Chondrocyte (in vitro differentiated cells): ENCODE results near the gene TOM1L2. TPM values are rescaled to one million over a fixed set of nuclear protein-coding genes. Genes with fewer than 3 reads are reported as not detected.

Experiments
- DNase-seq: peaks from one replicate; pipeline ENCODE4 v3.0.0; 2021; ENCODE audit warnings: mixed read lengths, low spot score
- H3K27ac Mint-ChIP-seq: one replicate; pipeline ENCODE4 v1.8.0; 2021; ENCODE audit warnings: mild to moderate bottlenecking, moderate library complexity, mixed read lengths; ENCODE audit not compliant: unreplicated experiment
- H3K27me3 Mint-ChIP-seq: 2 replicates; pipeline ENCODE4 v1.8.0; 2021; ENCODE audit warnings: low read depth, mixed read lengths
- H3K36me3 Mint-ChIP-seq: 2 replicates; pipeline ENCODE4 v1.8.0; 2021; ENCODE audit warnings: low read depth, mixed read lengths
- H3K4me1 Mint-ChIP-seq: 2 replicates; pipeline ENCODE4 v1.8.0; 2021; ENCODE audit warnings: low read depth, mild to moderate bottlenecking, mixed read lengths
- H3K4me3 Mint-ChIP-seq: one replicate; pipeline ENCODE4 v1.8.0; 2021; ENCODE audit warnings: mild to moderate bottlenecking, moderate library complexity, mixed read lengths; ENCODE audit not compliant: unreplicated experiment
- H3K9me3 Mint-ChIP-seq: 2 replicates; pipeline ENCODE4 v1.8.0; 2021; ENCODE audit warnings: low read depth, mixed read lengths
- total RNA-seq: library from RNA; stranded (reverse); gene quantifications from 3 replicates; pipeline ENCODE4 v1.2.1, GENCODE V29; 2021
- TF ChIP-seq, protein P1 (sequence below): fragments of 200-600 bp; sonication (generic); IDR thresholded peaks from 2 replicates; pipeline ENCODE4 v1.5.0; 2021; ENCODE audit warnings: antibody characterized with exemption, mild to moderate bottlenecking, moderate library complexity

TOM1L2 gene
- total RNA-seq, 1 donor from 2014 or later: 56.1 TPM

DNA sequence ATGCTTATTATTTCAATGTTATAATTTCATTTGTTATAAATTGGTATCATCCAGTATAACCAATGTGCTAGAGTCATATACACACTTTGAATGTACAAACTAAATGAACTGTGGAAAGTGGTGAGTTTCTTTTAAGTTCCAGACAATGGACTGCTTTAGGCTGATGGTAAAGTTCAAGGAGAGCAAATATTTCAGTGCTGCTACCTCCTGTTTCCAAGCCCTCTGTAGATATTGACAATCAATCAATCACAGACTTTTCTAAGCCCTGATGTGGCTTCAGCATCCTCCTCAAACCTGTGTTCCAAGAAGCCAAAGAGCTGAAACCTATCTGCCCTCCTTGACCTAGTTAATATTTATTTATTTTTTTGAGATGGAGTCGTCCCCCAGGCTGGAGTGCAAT lies 107.2 kb downstream of the TOM1L2 start:
- Mint-ChIP-seq H3K27me3 (no peaks in the 10 kb centered on the region), H3K27ac (no peak overlapping the region), H3K36me3 (peaks cover 16% of the 10 kb centered on the region), H3K9me3 (no peaks in the 10 kb centered on the region), H3K4me1 (peaks cover 4% of the 10 kb centered on the region), H3K4me3 (no peak overlapping the region)
- DNase-seq: no peak
- TF ChIP-seq, protein P1, sequence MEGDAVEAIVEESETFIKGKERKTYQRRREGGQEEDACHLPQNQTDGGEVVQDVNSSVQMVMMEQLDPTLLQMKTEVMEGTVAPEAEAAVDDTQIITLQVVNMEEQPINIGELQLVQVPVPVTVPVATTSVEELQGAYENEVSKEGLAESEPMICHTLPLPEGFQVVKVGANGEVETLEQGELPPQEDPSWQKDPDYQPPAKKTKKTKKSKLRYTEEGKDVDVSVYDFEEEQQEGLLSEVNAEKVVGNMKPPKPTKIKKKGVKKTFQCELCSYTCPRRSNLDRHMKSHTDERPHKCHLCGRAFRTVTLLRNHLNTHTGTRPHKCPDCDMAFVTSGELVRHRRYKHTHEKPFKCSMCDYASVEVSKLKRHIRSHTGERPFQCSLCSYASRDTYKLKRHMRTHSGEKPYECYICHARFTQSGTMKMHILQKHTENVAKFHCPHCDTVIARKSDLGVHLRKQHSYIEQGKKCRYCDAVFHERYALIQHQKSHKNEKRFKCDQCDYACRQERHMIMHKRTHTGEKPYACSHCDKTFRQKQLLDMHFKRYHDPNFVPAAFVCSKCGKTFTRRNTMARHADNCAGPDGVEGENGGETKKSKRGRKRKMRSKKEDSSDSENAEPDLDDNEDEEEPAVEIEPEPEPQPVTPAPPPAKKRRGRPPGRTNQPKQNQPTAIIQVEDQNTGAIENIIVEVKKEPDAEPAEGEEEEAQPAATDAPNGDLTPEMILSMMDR: no peak

DNA sequence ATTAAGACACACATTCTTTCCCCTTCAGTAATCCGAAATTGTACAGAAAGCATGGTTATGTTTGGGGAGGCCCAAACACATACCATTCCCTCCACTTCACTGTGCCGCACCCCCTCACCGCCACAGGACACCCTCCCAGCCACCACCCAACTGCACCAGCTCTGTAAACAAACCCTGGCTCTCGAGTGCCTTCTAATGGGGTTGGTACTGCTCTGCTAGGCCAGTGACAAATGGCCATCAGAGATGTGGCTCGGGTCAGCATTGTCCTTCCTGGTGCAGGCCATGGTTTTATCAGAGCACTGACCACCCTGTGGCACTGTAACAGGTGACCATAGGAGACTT lies 111.5 kb downstream of the TOM1L2 start:
- no peak for DNase-seq
- Mint-ChIP-seq H3K36me3 (peaks cover 8% of the 10 kb centered on the region), H3K4me3 (no peak overlapping the region), H3K4me1 (peaks cover 12% of the 10 kb centered on the region), H3K27ac (no peak overlapping the region), H3K9me3 (no peaks in the 10 kb centered on the region), H3K27me3 (no peaks in the 10 kb centered on the region)
- TF ChIP-seq, protein P1: no peak

GRCh38 chr17:17859909-17860765 lies 112.1 kb downstream of the TOM1L2 start:
- H3K27me3 Mint-ChIP-seq: no peaks in the 10 kb centered on the region
- H3K4me3 Mint-ChIP-seq: no peak overlapping the region
- DNase-seq: no peak
- H3K4me1 Mint-ChIP-seq: peaks cover 18% of the 10 kb centered on the region
- TF ChIP-seq, protein P1: peak; percentile 96
- H3K36me3 Mint-ChIP-seq: peaks cover 8% of the 10 kb centered on the region
- H3K9me3 Mint-ChIP-seq: no peaks in the 10 kb centered on the region
- H3K27ac Mint-ChIP-seq: no peak overlapping the region

DNA sequence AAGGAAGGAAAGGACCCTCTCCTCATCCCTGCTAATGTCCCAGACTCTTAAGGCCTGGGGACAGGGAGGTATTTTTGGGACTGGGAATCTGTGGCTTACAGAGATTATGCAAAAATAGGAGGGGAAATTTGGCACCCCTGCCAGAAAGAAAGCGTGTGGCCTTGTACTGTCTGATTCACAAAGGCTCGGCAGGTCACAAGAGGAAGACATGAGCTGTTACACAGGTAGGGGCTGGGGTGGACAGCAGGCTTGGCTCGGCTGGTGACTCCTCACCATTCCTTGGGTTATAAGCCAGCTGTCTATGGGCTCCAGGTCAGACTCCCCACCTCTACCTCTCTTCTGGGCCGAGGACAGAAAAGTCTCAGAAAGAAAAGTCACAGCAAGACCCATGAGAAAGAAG lies 114.7 kb downstream of the TOM1L2 start:
- no peak for DNase-seq
- H3K36me3 Mint-ChIP-seq: peaks cover 2% of the 10 kb centered on the region
- no peaks in the 10 kb centered on the region for H3K9me3 Mint-ChIP-seq
- TF ChIP-seq, protein P1: no peak
- H3K27ac Mint-ChIP-seq: no peak overlapping the region
- H3K4me1 Mint-ChIP-seq: peaks cover 37% of the 10 kb centered on the region
- no peak overlapping the region for H3K4me3 Mint-ChIP-seq
- no peaks in the 10 kb centered on the region for H3K27me3 Mint-ChIP-seq

- no peak overlapping the region for H3K4me3 Mint-ChIP-seq
- H3K9me3 Mint-ChIP-seq: no peaks in the 10 kb centered on the region
- no peak overlapping the region for H3K27ac Mint-ChIP-seq
- peaks cover 2% of the 10 kb centered on the region for H3K36me3 Mint-ChIP-seq
- TF ChIP-seq, protein P1: no peak
- H3K4me1 Mint-ChIP-seq: peaks cover 37% of the 10 kb centered on the region
- no peak for DNase-seq
- H3K27me3 Mint-ChIP-seq: no peaks in the 10 kb centered on the region
These were observed 115.8 kb downstream of the TOM1L2 start for GRCh38 chr17:17856386-17856785.
